Measurements from ENCODE around the gene FKBP4.

The FKBP4 gene

GRCh38 chr12:2845280-2845679 lies 50.5 kb downstream of the FKBP4 start:
- no peak for DNase-seq (ENCODE audit: low read depth, low spot score)

GRCh38 chr12:2851931-2852330 lies 57.2 kb downstream of the FKBP4 start:
- DNase-seq (ENCODE audit: low read depth, low spot score) = no peak

DNA sequence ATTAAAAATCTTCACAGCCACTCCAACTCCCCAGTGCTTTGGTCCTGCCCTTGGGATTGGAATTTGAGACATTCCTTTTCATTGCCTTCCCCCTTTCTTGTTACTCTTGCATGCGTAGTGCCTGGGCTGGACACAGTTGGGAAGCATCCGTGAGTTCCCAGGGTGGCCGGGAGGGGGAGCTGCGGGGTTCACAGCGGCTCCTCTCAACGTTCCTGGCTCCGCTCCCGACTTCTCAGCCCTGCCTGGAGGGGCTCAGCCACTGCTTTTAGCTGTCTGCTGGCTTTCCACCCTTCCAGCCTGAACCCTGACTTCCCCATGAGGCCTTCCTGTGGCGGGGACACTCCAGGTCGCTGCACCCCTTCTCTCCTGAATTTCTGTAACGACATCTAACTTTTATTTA lies 58.9 kb downstream of the FKBP4 start:
- DNase-seq (ENCODE audit: low read depth, low spot score) = no peak

All from activated naive CD8-positive, alpha-beta T cell treated with anti-CD3 and anti-CD28 coated beads, Interleukin-2, amount 50 U/mL, for 16 hours (primary cell).